Activated T-cell treated with anti-CD3 and anti-CD28 coated beads, Interleukin-2, amount 50 U/mL, for 4 hours (primary cell): ENCODE measurements around the gene PRPSAP1. TPM values are rescaled to one million over a fixed set of nuclear protein-coding genes. Genes with fewer than 3 reads are reported as not detected.
"Not testable (repeated sequence)": the region's sequence is repeated elsewhere in the genome, so short reads cannot be mapped to it uniquely, and the experiment has no call there.

Source experiments
- ATAC-seq, 2 donors: fragments of 200-7000 bp; cut with Tn5 transposase; one replicate each; pipeline ENCODE4 v1.10.0; 2021
- DNase-seq: peaks from one replicate; pipeline ENCODE4 v3.0.0-alpha.2; 2020
- H3K27me3 Mint-ChIP-seq: one replicate; pipeline ENCODE4 v1.8.0; 2021; ENCODE audit warnings: low read depth, mixed read lengths
- H3K36me3 Mint-ChIP-seq: one replicate; pipeline ENCODE4 v1.8.0; 2022; ENCODE audit warnings: mixed read lengths; ENCODE audit not compliant: insufficient read depth
- H3K4me1 Mint-ChIP-seq: one replicate; pipeline ENCODE4 v1.8.0; 2021; ENCODE audit warnings: low read depth, mixed read lengths
- H3K4me3 Mint-ChIP-seq: one replicate; pipeline ENCODE4 v1.8.0; 2021; ENCODE audit warnings: mild to moderate bottlenecking, moderate library complexity, mixed read lengths
- H3K9me3 Mint-ChIP-seq: one replicate; pipeline ENCODE4 v1.8.0; 2021; ENCODE audit warnings: mixed read lengths
- total RNA-seq, 3 donors: library from RNA; stranded (reverse); gene quantifications; one replicate each; pipeline ENCODE4 v1.2.1, GENCODE V29; 2021

Gene PRPSAP1
- total RNA-seq, 3 donors from 2014 or later = 28.1 to 32.3 (median 31.8) TPM

DNA sequence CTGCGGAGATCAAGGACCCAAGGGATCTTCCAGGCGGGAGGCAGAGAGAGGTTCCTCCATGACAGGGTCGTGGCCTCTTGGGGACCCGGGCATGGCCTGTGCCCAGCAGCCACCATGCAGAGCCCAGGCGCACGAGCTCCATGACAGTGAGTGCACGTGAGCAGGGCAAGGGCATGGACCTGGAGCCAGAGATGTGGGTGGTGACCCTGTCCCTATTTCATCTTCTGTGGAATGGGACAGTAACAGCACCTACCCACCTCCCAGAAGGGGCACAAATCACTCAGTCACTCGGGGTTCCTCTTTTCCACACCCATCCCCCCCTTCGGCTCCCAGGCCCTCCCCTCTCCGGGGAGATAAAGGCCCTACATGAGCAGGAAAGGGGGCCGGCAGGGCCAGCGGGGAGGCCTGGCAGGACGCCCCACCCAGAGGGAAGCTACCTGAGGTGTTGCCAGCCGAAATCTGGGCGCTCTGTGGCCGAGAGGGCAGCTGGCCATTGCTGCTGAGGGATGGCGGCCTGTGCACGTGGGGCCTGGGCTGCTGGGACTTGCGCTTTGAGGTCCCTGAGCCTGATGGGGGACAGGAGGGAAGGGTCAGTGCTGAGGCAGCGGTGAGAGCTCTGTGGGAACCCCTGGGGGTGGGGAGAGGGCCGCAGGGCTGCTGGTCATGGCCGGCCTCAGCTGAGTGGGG, 78.2 kb downstream of the PRPSAP1 start:
- Mint-ChIP-seq H3K4me1 (peaks cover 49% of the 10 kb centered on the region), H3K9me3 (no peaks in the 10 kb centered on the region), H3K36me3 (no peaks in the 10 kb centered on the region), H3K27me3 (no peaks in the 10 kb centered on the region), H3K4me3 (no peak overlapping the region)
- ATAC-seq (no peak), DNase-seq (no peak)

DNA sequence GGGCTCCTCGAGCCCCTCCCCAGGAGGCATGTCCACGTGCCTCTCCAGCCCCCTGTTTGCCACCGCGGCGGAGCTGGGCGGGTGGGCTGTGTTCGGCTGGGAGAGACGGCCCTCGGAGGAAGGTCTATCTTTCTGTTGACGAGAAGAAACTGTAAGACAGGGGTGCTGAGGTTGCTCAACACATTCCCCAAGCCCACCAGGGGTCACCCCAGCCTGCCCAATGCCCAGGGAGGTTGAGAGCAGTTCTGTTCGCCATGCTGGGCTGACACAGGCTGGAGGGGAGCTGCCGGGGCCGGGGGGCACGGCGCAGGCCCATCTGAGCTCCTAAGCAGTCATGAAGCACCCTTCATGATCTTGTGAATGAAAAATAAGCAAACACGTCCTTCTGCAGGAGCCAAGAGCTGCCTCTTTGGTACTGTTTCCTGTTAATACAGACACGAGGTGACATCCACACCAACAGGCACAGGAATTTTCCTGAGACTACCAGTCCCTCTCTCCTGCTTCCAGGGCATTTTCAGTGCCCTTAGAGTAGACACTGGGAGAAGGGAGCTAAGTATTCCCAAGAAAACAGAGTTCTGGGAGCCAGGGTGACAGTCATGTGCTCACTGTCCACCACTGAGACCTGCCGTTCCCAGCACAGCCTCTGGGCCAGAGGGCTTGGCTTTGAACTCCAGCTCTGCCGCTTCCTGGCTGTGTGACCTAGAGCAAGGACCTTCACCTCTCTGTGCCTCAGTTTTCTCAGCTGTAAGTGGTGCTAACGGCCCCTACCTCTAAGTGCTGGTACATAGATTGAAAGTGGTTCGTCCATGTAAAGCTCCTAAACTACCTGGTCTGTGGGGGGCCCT, 79.4 kb downstream of the PRPSAP1 start:
- DNase-seq (no peak), ATAC-seq (no peak)
- H3K4me1 Mint-ChIP-seq = peaks cover 57% of the 10 kb centered on the region
- no peak overlapping the region for H3K4me3 Mint-ChIP-seq
- H3K36me3 Mint-ChIP-seq = no peaks in the 10 kb centered on the region
- no peaks in the 10 kb centered on the region for H3K9me3 Mint-ChIP-seq
- H3K27me3 Mint-ChIP-seq = no peaks in the 10 kb centered on the region

DNA sequence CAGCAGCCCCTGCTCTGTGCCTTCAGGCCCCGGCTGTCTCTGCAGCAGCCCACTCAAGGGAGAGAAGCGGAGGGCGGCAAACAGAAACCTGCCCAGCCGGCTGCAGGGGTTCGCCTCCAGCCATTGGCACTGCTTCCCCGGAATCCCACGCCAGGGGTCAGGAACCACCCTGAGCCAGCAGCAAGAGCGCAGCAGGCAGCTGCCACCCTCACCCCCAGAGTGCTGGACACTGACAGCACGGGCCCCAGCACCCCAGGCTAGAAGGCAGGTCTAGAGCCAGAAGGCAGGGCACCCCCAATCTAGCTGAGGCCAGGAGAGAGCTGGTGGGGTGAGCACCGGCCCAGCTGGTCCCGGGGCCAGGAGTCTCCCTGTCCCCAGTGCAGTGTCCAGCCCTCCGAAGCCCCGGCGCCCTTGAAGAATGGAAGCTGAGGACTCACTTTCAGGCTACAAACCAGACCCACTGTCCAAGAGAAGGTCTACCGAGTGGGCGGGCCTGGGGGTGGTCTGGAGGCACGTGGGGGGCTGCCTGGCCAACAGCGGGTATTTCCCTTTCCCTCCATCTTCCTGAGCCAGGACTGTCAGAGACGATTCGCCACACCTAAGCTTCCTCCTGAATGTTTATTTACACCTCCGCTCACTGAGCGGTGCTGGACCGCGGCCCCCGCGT, 80.1 kb downstream of the PRPSAP1 start:
- ATAC-seq (no peak), DNase-seq (no peak)
- Mint-ChIP-seq H3K9me3 (no peaks in the 10 kb centered on the region), H3K4me3 (no peak overlapping the region), H3K27me3 (no peaks in the 10 kb centered on the region), H3K4me1 (peaks cover 63% of the 10 kb centered on the region), H3K36me3 (peaks cover 3% of the 10 kb centered on the region)

DNA sequence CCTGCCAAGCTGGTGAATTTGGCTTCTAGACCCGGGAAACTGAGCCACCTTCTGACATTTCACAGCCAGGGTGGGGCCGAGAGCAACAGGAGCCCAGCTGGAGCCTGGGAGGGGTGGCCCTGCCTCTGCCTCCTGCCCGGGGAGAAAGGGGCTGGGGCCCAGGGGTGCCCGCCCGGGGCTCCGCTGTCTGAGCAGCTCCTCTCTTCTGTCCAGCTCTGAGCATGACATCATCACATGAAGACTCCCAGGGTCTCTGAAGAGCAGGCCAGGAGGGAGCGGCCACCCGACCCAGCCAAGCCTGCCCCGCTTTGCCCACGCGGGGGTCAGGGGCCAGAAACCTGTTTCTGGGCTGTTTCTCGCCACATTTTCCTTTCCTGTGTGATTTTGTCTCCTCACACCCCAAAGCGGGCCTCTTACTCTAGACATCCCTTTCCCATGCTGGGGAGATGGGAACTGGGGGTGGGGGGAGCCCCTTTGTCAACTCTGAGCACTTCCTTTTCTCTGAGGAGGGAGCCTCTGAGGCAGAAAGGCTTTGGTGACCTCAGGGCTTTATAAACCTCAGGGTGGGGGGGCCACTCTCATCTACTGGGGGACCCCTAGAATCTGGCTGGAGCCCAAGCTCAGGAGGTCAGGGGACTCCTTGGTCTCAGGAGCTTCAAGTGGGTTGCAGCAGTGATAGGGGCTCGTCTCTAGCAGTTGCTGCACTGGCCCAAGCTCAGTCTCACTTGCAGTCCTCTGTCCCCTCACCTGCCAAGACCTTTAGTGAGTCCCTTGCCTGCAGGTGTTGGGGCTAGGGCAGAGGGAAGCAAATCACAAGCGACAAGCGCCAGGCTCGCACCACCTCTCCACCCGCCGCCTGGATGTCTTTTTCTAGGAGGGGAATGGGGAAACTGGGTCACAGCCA, 80.9 kb downstream of the PRPSAP1 start:
- H3K27me3 Mint-ChIP-seq = no peaks in the 10 kb centered on the region
- no peaks in the 10 kb centered on the region for H3K9me3 Mint-ChIP-seq
- H3K36me3 Mint-ChIP-seq = peaks cover 8% of the 10 kb centered on the region
- DNase-seq = peak; percentile 38
- peak overlapping the region; percentile 79 for H3K4me3 Mint-ChIP-seq
- ATAC-seq = peak; percentile 22 to 29
- peaks cover 67% of the 10 kb centered on the region for H3K4me1 Mint-ChIP-seq

DNA sequence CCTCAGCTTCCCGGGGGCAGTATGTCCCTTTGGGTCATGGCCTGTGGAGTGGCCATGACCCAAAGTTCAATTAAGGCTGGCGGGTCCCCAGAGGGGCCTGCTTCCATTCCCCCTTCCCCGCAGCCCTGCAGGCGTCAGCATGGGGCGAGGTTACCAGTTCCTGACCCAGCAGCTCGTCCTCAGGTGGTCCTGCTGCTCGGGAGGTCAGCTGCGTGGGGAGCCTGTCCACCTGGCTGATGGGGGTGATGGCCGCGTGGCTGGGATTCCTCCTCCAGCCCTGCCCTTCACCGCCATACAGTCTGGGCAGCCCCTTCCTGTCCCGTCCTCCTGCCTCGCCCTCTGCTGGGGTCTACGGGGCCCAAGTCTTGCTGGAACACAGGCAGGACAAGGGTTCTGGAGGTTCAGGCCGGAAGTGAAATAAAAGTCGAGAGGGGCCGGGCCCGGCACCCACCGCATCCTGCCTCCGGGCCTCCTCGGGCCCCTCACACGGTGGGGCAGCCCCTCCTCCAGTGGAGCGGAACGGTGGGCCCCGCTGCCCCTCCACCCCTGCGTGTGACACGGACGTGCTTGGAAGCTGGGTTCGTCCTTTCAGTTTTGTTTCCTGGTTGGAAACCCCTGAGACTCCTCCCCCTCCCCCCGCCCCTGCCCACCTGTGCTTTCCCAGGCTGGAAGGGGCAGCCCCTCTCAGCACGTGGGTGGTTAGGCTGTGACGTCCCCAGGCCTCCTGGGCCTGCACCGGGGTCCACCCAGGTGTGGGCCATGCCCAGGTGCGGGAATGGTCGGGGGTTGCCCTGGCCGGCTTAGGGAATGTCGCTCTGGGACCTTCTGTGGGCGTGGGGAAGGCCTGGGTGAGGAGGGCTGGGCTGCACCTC, 81.8 kb downstream of the PRPSAP1 start:
- Mint-ChIP-seq H3K4me1 (peaks cover 71% of the 10 kb centered on the region), H3K4me3 (peak overlapping the region; percentile 79), H3K27me3 (no peaks in the 10 kb centered on the region), H3K9me3 (no peaks in the 10 kb centered on the region), H3K36me3 (peaks cover 9% of the 10 kb centered on the region)
- peak; percentile 74 for DNase-seq
- ATAC-seq = peak; percentile 58 to 59

DNA sequence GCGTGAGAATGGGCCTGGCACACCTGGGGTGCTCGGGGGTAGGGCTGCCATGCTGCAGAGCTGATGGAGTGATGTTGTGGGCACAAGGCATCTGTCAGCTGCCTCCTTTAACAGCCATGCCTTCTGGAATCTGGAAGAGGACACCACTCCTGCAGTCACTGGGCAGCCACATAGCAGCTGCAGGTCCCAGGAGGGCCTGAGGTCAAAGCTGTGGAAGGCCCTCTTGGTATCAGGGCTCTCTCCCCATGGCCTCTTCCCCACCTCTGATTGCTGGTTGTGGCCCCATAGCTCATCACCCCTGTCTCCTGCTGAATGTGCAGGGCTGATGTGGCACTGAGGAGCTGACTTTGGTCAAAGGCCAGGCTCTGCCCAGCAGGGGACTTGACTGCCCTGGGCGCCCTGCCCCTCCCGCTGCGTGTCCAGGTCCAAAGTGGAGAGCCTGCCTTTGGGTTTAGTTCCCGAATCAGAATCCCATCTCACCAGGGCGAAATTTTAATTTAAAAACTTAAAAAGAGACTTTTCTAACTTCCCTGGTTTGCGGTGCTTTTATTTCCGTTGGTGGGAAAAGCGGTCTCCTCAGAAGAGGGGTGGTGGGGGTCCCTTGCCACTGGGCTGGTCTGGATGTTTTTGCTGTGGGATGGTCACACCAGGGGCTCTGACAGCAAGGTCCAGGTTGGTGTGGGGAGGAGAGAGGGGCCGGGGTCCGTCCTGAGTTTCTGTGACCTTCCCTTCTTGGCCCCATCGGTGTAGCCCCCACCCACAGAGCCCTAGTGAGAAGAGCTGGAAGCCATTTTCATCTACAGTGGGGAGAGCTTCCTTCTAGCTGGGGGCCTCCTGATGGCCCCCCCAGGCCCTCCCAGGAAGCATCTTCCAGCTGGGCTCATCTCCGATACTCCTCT, 82.7 kb downstream of the PRPSAP1 start:
- H3K27me3 Mint-ChIP-seq = no peaks in the 10 kb centered on the region
- H3K9me3 Mint-ChIP-seq = no peaks in the 10 kb centered on the region
- DNase-seq = no peak
- peaks cover 66% of the 10 kb centered on the region for H3K4me1 Mint-ChIP-seq
- H3K4me3 Mint-ChIP-seq = peak overlapping the region; percentile 79
- ATAC-seq = peak in 1 of 2 donors; percentile 2
- H3K36me3 Mint-ChIP-seq = peaks cover 9% of the 10 kb centered on the region

DNA sequence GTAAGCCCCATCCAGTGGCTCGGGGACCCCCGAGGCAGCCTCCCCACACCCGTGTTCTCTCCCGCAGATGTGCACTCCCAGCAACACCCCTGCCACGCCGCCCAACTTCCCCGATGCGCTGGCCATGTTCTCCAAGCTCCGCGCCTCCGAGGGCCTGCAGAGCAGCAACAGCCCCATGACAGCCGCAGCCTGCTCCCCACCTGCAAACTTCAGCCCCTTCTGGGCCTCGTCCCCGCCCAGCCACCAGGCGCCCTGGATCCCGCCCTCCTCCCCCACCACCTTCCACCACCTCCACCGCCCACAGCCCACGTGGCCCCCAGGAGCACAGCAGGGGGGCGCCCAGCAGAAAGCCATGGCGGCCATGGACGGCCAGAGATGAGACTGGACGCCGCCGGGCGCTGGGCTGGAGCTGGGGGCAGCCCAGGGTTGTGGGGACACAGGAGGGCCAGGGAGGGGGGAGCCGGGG, 83.6 kb downstream of the PRPSAP1 start:
- H3K27me3 Mint-ChIP-seq = no peaks in the 10 kb centered on the region
- no peaks in the 10 kb centered on the region for H3K9me3 Mint-ChIP-seq
- no peak for ATAC-seq
- H3K36me3 Mint-ChIP-seq = peaks cover 9% of the 10 kb centered on the region
- H3K4me3 Mint-ChIP-seq = peak overlapping the region; percentile 89
- DNase-seq = no peak
- peaks cover 65% of the 10 kb centered on the region for H3K4me1 Mint-ChIP-seq

DNA sequence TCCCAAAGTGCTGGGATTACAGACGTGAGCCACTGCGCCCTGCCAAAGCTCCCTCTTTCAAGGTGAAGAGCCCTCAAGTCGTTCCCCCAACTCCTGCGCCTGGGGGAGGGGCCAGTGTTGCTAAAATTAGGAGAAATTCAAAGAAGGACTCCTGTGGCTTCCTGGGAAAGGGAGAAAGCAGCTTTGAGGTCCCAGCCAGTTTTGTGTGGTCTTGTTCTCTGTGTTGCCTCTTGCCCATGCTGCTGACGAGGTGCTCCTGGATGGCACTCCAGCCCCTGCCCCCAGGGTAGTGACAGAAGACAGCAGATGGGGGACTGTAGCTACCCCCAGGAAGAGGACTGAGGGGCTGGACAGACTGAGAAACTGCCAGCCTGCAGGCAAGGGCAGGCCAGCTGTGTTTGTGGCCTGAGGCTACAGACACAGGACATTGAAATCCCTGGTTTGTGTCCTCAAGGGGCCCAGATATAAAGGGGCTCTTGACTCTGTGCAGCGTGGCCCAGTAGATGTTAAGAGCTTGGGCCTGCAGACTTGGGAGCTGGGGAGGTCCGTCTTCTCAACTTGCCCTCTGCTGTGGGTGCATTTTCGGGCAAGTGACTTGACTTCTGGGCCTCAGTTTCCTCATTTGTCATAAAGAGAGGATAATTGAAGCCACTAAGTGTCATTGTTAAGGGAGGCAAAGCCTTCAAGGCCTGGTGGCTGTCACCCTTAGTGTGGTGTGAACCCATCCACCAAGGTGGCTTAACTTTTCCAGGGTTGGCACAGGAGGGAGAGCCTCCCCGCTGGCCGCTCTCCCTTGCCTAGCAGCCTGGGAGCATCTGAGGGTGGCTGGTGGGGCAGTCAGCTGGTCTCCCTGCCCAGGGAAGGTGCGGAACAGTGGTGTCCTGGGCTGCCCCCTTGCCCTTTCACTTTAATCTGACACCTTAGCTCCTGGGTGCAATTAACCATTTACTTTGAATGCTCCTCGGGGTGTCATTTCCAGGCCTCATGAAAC, 84.4 kb downstream of the PRPSAP1 start:
- H3K4me1 Mint-ChIP-seq = peaks cover 65% of the 10 kb centered on the region
- peaks cover 9% of the 10 kb centered on the region for H3K36me3 Mint-ChIP-seq
- no peaks in the 10 kb centered on the region for H3K27me3 Mint-ChIP-seq
- peak overlapping the region; percentile 89 for H3K4me3 Mint-ChIP-seq
- DNase-seq (no peak), ATAC-seq (no peak)
- H3K9me3 Mint-ChIP-seq = no peaks in the 10 kb centered on the region

DNA sequence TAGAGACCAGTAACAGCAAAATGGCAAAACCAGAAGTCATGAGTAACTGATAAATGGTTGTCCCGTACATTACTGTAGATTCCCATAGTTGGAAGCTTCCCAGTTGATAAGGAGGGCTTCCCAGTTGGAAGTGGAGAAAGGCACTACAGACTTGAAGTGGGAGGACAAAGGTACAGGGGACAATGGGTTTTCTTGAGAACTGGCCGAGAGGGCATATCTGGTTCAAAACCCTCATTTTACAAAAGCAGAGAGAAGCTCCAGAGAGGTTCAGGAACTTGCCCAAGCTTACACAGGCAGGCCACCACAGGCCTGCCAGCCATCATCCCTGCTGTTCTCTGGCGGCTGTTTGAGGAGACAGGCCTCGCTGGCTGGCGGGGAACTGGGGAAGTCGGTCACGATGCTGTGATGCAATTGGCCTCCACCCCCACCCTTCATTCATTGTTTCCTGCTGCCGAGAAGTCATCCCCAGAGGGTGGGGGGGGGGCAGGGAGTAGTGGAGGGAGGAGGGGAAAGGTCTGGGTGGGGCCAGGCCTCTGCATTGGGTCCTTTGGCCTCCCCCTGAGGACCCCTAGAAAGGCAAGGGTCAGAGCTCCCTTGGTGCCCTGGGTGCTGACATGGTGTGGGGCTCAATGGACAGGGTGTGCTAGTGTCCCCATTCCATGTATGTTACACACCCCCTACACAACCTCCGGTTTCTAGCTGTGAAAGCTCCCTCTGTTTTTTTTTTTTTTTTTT, 85.5 kb downstream of the PRPSAP1 start:
- ATAC-seq (peak; percentile 1 to 3), DNase-seq (peak; percentile 74)
- Mint-ChIP-seq H3K36me3 (peaks cover 9% of the 10 kb centered on the region), H3K4me1 (peaks cover 65% of the 10 kb centered on the region), H3K27me3 (no peaks in the 10 kb centered on the region), H3K4me3 (peak overlapping the region; percentile 89), H3K9me3 (no peaks in the 10 kb centered on the region)

DNA sequence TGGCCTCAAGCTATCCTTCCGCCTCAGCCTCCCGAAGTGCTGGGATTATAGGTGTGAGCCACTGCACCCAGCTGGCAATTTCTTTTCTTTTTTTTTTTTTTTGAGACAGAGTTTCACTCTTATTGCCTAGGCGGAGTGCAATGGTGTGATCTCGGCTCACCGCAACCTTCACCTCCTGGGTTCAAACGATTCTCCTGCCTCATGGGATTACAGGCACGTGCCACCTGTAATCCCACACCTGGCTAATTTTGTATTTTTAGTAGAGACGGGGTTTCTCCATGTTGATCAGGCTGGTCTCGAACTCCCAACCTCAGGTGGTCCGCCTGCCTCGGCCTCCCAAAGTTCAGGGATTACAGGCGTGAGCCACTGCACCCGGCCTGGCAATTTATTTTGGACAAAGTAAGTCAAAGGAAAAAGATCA, 86.1 kb downstream of the PRPSAP1 start:
- not testable (repeated sequence) for DNase-seq, H3K36me3 Mint-ChIP-seq, ATAC-seq, H3K27me3 Mint-ChIP-seq, H3K9me3 Mint-ChIP-seq
- H3K4me3 Mint-ChIP-seq = peak overlapping the region; percentile 89
- H3K4me1 Mint-ChIP-seq = peaks cover 65% of the 10 kb centered on the region

DNA sequence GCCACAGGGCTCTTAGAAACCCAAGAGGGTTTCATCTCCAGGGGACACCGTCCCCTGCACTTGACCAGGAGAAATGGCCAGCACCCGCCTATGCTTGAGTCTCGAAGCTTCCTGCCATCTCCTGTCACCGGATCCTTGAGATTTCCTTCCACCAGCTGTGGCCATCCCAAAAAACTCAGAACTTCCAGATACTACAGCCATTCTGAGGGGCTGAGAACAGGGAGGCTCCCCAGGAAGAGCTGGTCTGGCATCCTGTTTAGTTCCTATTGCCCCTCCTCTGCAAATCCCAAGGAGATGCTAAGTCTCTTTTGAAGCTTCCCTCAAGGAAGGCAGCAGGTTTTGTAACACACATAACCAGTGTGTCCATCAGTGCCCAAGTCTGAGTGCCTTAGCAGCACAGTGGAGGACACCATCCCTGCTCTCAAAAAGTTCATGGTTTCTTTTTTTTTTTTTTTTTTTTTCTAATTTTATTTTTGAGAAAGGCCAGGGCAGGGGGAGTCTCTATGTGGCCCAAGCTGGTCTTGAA, 86.6 kb downstream of the PRPSAP1 start:
- H3K9me3 Mint-ChIP-seq = no peaks in the 10 kb centered on the region
- DNase-seq (no peak), ATAC-seq (no peak)
- H3K4me1 Mint-ChIP-seq = peaks cover 70% of the 10 kb centered on the region
- H3K27me3 Mint-ChIP-seq = no peaks in the 10 kb centered on the region
- peaks cover 9% of the 10 kb centered on the region for H3K36me3 Mint-ChIP-seq
- H3K4me3 Mint-ChIP-seq = peak overlapping the region; percentile 89
